GM12873 (cell line): ENCODE results near the gene IBTK.

ENCODE experiments used
- CTCF ChIP-seq: IDR thresholded peaks from 2 replicates; pipeline ENCODE4 v1.5.1; 2012; ENCODE audit warnings: low read depth, mild to moderate bottlenecking, moderate library complexity, low read length, control low read depth; ENCODE audit not compliant: insufficient read depth; ENCODE audit errors: missing control alignments

The IBTK gene

GRCh38 chr6:82264824-82265223 is 17.3 kb upstream of the IBTK start:
- no peak for TF ChIP-seq CTCF

GRCh38 chr6:82264321-82264720 is 16.8 kb upstream of the IBTK start:
- TF ChIP-seq CTCF, result no peak

GRCh38 chr6:82263916-82264315 is 16.4 kb upstream of the IBTK start:
- TF ChIP-seq CTCF, result no peak

- TF ChIP-seq CTCF, result no peak
These were observed 13.6 kb upstream of the IBTK start for GRCh38 chr6:82260997-82261732.

DNA sequence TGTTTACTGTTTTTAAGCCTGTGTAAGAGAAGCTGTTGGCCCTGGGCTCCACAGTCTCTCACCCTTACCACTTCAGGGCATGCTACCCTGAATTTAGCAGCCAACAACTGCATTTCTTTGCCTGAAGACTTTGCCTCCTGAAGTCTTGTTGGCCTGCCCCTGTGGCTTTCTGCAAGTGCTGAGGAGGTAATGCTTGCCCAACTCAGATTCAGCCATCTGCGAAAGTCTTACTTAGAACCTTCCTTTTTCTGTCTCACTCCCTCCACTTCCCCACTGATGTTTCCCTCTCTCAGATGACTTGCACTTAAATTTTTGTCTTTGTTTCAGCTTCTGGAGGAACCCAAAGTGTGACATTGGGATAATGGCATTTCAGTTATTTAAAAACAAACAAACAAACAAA is 11.8 kb upstream of the IBTK start:
- TF ChIP-seq CTCF, result no peak

DNA sequence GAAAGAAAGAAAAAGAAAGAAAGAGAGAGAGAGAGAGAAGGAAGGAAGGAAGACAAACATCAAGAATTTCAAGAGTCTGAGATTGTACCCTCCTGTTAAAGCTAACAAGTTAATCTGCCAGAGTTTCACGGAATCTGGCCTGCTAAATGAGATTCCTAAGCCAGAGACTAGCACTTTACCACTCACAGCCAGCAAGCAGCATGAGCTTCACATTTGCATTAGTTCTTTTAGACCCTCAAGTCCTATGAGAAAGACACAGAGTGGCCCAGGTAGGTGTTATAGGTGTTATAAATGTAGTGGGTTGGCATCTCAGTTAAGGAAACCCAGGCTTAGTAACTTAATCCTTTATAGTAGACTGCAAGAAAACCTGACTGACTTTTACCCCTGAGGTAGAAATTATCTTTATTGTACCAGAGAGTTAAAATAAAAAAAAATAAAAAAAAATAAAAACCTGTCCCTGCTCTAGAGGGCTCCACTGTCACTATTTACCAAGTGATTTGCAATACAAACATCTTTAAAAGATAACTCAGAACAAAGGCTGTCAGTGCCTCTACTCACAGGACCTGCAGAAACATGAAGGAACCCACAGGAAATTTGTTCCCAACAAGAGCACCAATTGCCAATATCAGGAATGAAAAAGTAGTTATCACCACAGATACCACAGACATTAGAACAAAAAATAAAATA is 9.7 kb upstream of the IBTK start:
- TF ChIP-seq CTCF, result no peak

GRCh38 chr6:82251942-82252341 is 4.4 kb upstream of the IBTK start:
- peak; percentile 38 for TF ChIP-seq CTCF
